Stimulated activated naive CD8-positive, alpha-beta T cell treated with anti-CD3 and anti-CD28 coated beads, Interleukin-15, amount 100 ng/mL, for 72 hours (primary cell): ENCODE data around the gene CENPF.

Source experiments
- ATAC-seq: fragments of 150-1000 bp; cut with Tn5 transposase; 2 replicates; pipeline ENCODE4 v1.10.0; 2021; ENCODE audit warnings: mild to moderate bottlenecking, moderate library complexity
- DNase-seq, 2 donors: peaks; one replicate each; pipeline ENCODE4 v3.0.0; 2021 to 2022
- H3K27ac Mint-ChIP-seq, 2 donors: one replicate each; pipeline ENCODE4 v1.8.0; 2022; ENCODE audit warnings: mild to moderate bottlenecking in 2 of 2, mixed read lengths in 2 of 2, moderate library complexity in 2 of 2
- H3K27me3 Mint-ChIP-seq: one replicate; pipeline ENCODE4 v1.8.0; 2022; ENCODE audit warnings: mixed read lengths
- H3K4me1 Mint-ChIP-seq: one replicate; pipeline ENCODE4 v1.8.0; 2022; ENCODE audit warnings: mild to moderate bottlenecking, mixed read lengths
- H3K4me3 Mint-ChIP-seq, 2 donors: one replicate each; pipeline ENCODE4 v1.8.0; 2022; ENCODE audit warnings: mild to moderate bottlenecking in 2 of 2, mixed read lengths in 2 of 2, moderate library complexity in 1 of 2
- H3K9me3 Mint-ChIP-seq, 2 donors: one replicate each; pipeline ENCODE4 v1.8.0; 2022; ENCODE audit warnings: mixed read lengths in 2 of 2

Gene CENPF

GRCh38 chr1:214683621-214684020 lies 80.6 kb downstream of the CENPF start:
- no peaks in the 10 kb centered on the region for H3K4me1 Mint-ChIP-seq
- H3K9me3 Mint-ChIP-seq: no peaks in the 10 kb centered on the region
- no peak overlapping the region for H3K4me3 Mint-ChIP-seq
- H3K27me3 Mint-ChIP-seq: peaks cover 11% of the 10 kb centered on the region
- ATAC-seq (no peak), DNase-seq (no peak)
- no peak overlapping the region for H3K27ac Mint-ChIP-seq

DNA sequence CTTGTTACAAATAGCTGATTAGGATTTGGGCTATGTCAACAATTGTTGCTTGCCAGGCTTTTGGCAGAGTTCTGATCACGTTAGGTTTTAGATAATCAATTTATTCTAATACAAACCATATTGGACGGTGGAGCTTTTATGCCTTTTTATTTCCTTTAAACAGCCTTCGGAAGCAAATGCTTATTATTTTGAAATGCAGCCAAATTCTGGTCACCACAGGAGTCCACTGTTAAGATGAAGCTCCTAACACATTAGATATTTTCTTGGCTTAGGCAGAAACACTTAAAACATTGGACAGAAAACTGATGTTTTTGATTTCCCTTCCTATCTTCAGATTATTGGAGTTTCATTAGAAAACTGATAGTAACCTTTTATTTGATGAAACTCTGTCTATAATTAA lies 82.9 kb downstream of the CENPF start:
- no peak overlapping the region for H3K4me3 Mint-ChIP-seq
- DNase-seq (no peak), ATAC-seq (no peak)
- H3K27ac Mint-ChIP-seq: no peak overlapping the region
- H3K4me1 Mint-ChIP-seq: no peaks in the 10 kb centered on the region
- H3K27me3 Mint-ChIP-seq: no peaks in the 10 kb centered on the region
- H3K9me3 Mint-ChIP-seq: no peaks in the 10 kb centered on the region

DNA sequence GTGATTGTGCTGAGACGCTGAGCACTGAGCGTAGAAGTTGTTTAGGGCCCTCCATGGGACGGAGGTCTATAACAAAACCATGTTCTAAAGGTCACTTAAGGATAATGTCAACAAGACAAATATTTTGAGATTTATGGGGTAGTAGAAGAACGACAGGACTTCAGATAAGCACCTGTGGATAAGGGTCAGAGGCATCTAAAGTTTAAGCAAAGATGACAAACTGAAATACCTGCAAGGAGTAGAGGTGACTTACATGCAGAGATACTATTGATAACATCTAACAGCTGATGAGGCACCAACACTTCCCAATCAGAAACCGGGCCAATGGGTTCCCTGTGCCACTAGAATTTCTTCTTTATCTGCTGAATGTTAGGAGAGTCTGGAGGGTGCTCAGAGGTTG lies 83.5 kb downstream of the CENPF start:
- Mint-ChIP-seq H3K4me3 (no peak overlapping the region), H3K27me3 (no peaks in the 10 kb centered on the region), H3K27ac (no peak overlapping the region), H3K4me1 (no peaks in the 10 kb centered on the region), H3K9me3 (no peaks in the 10 kb centered on the region)
- ATAC-seq (no peak), DNase-seq (no peak)

DNA sequence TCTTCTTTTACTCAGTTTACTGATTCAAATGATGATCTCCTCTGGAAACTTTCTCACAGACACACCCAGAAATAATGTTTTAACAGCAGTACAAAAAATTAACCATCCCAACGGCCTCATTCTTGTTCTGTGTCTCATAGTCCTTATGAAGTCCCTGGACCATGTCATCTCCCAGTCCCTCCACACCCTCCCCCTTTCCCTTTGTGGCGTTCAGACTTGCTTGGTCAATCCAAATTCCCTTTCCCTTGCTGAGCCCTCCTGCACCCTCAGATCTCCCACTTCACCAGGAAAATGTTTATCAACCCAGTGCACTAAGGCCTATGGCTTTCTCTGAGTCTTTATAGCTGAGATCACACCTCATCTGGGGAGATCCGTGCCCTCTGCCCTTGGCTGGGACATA lies 85.9 kb downstream of the CENPF start:
- Mint-ChIP-seq H3K4me1 (no peaks in the 10 kb centered on the region), H3K4me3 (no peak overlapping the region), H3K27ac (no peak overlapping the region), H3K9me3 (no peaks in the 10 kb centered on the region), H3K27me3 (no peaks in the 10 kb centered on the region)
- ATAC-seq (no peak), DNase-seq (no peak)

DNA sequence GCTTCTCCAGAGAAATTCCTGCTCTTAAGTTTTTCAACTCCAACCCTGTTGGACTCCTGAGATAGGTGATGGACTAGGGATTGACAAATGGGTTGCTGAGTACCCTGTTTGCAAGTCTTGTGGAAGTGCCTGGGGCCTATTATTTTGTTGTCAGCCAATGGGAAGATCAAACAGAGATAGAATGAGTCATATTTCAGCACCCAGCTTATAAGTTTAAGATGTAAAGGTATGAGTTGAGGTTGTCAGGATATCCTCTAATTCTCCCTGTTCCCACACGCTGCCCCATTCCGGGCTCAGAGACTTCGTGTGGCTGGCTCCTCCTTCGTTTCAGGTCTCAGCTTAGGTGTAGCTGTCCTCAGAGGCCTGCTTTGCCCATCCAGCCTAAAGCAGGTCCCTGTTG lies 91.8 kb downstream of the CENPF start:
- Mint-ChIP-seq H3K9me3 (no peaks in the 10 kb centered on the region), H3K27ac (no peak overlapping the region), H3K4me1 (no peaks in the 10 kb centered on the region), H3K27me3 (no peaks in the 10 kb centered on the region), H3K4me3 (no peak overlapping the region)
- ATAC-seq: no peak
- no peak for DNase-seq

GRCh38 chr1:214698559-214698958 lies 95.6 kb downstream of the CENPF start:
- H3K4me1 Mint-ChIP-seq: no peaks in the 10 kb centered on the region
- H3K27me3 Mint-ChIP-seq: no peaks in the 10 kb centered on the region
- no peak for ATAC-seq
- no peak for DNase-seq
- H3K27ac Mint-ChIP-seq: no peak overlapping the region
- H3K9me3 Mint-ChIP-seq: peaks cover 4 to 6% of the 10 kb centered on the region in 2 donors
- H3K4me3 Mint-ChIP-seq: no peak overlapping the region

DNA sequence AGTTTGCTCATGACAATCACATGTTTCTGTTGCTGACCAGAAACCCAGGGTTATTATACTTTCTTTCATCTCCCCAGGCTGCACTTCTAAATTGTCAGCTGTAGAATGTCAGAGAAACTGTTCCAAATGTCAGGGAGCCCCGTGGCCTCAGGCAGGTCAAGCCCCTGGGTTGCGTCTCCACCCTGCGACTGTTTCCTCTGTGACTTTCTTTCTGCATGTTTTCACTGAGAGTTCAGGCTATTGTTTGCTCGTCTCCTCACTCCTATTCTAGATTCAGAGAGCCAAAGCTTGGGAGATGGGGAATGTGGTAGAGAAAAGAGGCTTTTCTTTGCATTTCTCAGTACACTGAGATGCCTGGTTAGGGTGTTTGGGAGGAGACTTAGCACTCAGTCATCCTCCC lies 97.4 kb downstream of the CENPF start:
- H3K27me3 Mint-ChIP-seq: no peaks in the 10 kb centered on the region
- no peak for ATAC-seq
- no peak overlapping the region for H3K27ac Mint-ChIP-seq

GRCh38 chr1:214702556-214702955 lies 99.6 kb downstream of the CENPF start:
- DNase-seq (no peak), ATAC-seq (no peak)
- Mint-ChIP-seq H3K4me1 (no peaks in the 10 kb centered on the region), H3K9me3 (peaks cover 29 to 30% of the 10 kb centered on the region in 2 donors), H3K27me3 (no peaks in the 10 kb centered on the region), H3K4me3 (no peak overlapping the region), H3K27ac (no peak overlapping the region)

More for the DNA sequence above, 97.4 kb downstream of the CENPF start:
- no peak for DNase-seq
- Mint-ChIP-seq H3K9me3 (peaks cover 21 to 25% of the 10 kb centered on the region in 2 donors), H3K4me1 (no peaks in the 10 kb centered on the region), H3K4me3 (no peak overlapping the region)

GRCh38 chr1:214707306-214708087 lies 104.5 kb downstream of the CENPF start:
- no peaks in the 10 kb centered on the region for H3K4me1 Mint-ChIP-seq
- ATAC-seq: no peak
- no peaks in the 10 kb centered on the region for H3K27me3 Mint-ChIP-seq
- no peak for DNase-seq
- H3K9me3 Mint-ChIP-seq: peaks cover 29 to 30% of the 10 kb centered on the region in 2 donors
- no peak overlapping the region for H3K27ac Mint-ChIP-seq
- H3K4me3 Mint-ChIP-seq: no peak overlapping the region

- Mint-ChIP-seq H3K27me3 (no peaks in the 10 kb centered on the region), H3K27ac (no peak overlapping the region), H3K4me1 (no peaks in the 10 kb centered on the region), H3K9me3 (peaks cover 25 to 26% of the 10 kb centered on the region in 2 donors), H3K4me3 (no peak overlapping the region)
- no peak for DNase-seq
- ATAC-seq: no peak
Observed at GRCh38 chr1:214708321-214708955, 105.4 kb downstream of the CENPF start.

DNA sequence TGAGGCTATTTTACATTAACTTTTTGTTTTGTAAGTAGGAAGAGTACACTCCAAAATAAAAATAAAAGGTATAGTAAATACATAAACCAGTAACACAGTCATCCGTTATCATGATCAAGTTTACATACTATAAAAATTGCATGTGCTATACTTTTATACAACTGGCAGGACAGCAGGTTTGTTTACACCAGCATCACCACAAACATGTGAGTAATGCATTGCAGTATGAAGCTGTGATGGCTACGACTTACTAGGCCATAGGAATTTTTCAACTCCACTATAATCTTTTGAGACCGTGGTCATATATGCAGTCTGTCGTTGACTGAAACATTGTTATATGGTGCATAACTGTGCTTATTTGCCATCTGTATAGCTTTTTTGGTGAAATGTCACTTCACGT lies 106.2 kb downstream of the CENPF start:
- H3K9me3 Mint-ChIP-seq: peaks cover 18 to 23% of the 10 kb centered on the region in 2 donors
- H3K4me3 Mint-ChIP-seq: no peak overlapping the region
- ATAC-seq: no peak
- H3K27ac Mint-ChIP-seq: no peak overlapping the region
- no peaks in the 10 kb centered on the region for H3K27me3 Mint-ChIP-seq
- DNase-seq: no peak
- no peaks in the 10 kb centered on the region for H3K4me1 Mint-ChIP-seq

DNA sequence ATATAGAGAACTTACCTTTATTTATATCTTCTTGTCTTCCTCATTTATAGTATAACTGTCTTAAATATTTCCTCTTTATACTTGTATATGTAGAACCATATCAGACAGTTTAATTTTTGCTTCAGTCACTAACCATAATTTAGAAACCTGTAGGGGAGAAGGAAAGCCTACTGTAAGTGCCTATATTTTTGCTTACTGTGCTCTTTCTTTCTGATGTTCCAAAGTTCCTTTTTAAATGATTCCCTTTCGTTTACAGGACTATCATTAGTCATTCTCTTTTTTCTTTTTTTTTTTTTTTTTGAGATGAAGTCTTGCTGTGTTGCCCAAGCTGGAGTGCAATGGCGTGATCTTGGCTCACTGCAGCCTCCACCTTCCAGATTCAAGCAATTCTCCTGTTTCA lies 109.7 kb downstream of the CENPF start:
- no peak for ATAC-seq
- Mint-ChIP-seq H3K27me3 (peaks cover 11% of the 10 kb centered on the region), H3K27ac (no peak overlapping the region), H3K4me3 (no peak overlapping the region), H3K9me3 (peaks cover 12 to 13% of the 10 kb centered on the region in 2 donors), H3K4me1 (no peaks in the 10 kb centered on the region)
- no peak for DNase-seq
